ENCODE measurements around the gene ERFL.

DNA sequence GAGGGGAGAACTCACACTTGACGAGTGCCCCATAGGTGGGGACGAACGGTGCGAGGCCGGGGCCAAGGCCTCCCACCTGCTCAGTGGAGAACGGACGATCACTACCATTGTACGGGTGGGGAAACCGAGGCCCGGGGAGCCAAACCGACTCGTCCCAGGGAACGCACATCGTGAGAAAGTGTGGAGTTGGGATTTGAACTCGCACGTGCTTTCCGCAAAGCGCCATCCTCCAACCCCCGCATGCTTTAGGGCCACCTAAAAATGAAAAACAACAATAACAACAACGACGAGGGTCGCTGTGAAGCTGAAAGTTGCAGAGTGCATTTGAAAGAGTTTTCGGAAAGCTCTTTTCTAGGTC, 44.8 kb downstream of the ERFL start:
- TF ChIP-seq EZH2 (IDR thresholded peaks at IDR 0.05; ENCODE audit: borderline replicate concordance, low read depth, low read length, severe bottlenecking) = no peak
- TF ChIP-seq, protein P1, sequence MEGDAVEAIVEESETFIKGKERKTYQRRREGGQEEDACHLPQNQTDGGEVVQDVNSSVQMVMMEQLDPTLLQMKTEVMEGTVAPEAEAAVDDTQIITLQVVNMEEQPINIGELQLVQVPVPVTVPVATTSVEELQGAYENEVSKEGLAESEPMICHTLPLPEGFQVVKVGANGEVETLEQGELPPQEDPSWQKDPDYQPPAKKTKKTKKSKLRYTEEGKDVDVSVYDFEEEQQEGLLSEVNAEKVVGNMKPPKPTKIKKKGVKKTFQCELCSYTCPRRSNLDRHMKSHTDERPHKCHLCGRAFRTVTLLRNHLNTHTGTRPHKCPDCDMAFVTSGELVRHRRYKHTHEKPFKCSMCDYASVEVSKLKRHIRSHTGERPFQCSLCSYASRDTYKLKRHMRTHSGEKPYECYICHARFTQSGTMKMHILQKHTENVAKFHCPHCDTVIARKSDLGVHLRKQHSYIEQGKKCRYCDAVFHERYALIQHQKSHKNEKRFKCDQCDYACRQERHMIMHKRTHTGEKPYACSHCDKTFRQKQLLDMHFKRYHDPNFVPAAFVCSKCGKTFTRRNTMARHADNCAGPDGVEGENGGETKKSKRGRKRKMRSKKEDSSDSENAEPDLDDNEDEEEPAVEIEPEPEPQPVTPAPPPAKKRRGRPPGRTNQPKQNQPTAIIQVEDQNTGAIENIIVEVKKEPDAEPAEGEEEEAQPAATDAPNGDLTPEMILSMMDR (IDR thresholded peaks at IDR 0.05; ENCODE audit: borderline replicate concordance, extremely low read depth, low read length, poor library complexity, severe bottlenecking) = no peak
